ENCODE results near the gene MIDN.

MIDN gene

DNA sequence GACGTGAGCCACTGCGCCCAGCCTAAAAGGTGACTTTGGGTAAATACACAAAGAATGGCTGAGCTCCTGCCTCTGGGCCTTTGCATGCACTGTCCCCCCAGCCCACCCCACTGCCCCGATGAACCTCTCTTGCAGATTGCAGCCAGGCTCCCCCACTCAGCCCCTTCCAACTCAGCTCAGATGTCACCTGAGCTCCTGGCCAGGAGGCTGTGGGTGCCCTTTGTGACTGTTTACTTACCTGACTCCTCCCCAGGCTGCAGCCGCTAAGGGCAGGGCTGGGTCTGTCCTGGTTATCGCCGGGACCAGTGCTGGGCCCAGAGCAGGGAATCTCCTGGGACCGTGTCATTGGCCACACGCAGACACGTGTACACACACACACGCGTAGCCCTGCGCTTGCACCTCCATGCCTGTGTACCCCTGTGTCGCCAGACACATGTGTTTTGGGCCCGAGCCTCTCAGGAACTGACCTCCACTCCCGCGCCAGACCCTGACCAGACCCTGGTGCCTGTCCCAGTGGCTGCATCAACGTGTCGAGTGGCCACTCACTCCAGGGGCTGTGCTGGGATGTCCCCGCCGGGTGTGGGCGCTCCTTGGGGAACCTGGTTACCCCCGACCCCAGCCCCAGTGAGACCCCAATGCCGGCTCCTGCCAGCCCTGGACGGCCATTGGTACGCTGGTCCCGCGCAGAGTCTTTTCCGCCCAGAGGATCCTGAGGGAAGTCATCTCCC, 56.0 kb downstream of the MIDN start:
- ChIA-PET POLR2A (interaction anchor here (0.8 to 1.5 kb wide), 2 partner anchors 29 to 35 kb away, joined by 3 to 7 read pairs; partner anchors contain the start of genes CIRBP and FAM174C), CTCF (interaction anchor here (0.6 kb wide), 1 partner anchor 60 kb away, joined by 3 read pairs; no protein-coding TSS in a partner anchor)
- H3K27ac ChIP-seq (ENCODE audit: extremely low read depth, low read depth, low read length): no peak overlapping the region
- H3K4me1 ChIP-seq (ENCODE audit: control insufficient read depth, insufficient read depth, low read length): no peaks in the 10 kb centered on the region
- TF ChIP-seq ZNF692 (tag by site-specific recombination; IDR thresholded peaks at IDR 0.05) (no peak), ATF2 (tag by site-specific recombination; IDR thresholded peaks at IDR 0.05; ENCODE audit: low read depth) (no peak), ZBTB44 (tag by site-specific recombination; IDR thresholded peaks at IDR 0.05) (no peak), ZNF585B (tag by site-specific recombination; IDR thresholded peaks at IDR 0.05) (no peak), ZNF623 (tag by site-specific recombination; IDR thresholded peaks at IDR 0.05) (peak; percentile 88), ZNF624 (tag by site-specific recombination; IDR thresholded peaks at IDR 0.05) (no peak), ZNF449 (tag by site-specific recombination; IDR thresholded peaks at IDR 0.05) (no peak), ZNF558 (tag by site-specific recombination; IDR thresholded peaks at IDR 0.05) (no peak), ZNF843 (tag by site-specific recombination; IDR thresholded peaks at IDR 0.05) (no peak), ZNF555 (tag by site-specific recombination; conservative IDR thresholded peaks at IDR 0.05) (no peak), ZNF792 (tag by site-specific recombination; IDR thresholded peaks at IDR 0.05) (no peak), PATZ1 (tag by site-specific recombination; IDR thresholded peaks at IDR 0.05) (0 out of 2 replicates have a peak, but pooled peaks have one; percentile 20), ZNF416 (tag by site-specific recombination; IDR thresholded peaks at IDR 0.05) (no peak), ZNF513 (tag by site-specific recombination; IDR thresholded peaks at IDR 0.05) (no peak)
- TF ChIP-seq, protein P1, sequence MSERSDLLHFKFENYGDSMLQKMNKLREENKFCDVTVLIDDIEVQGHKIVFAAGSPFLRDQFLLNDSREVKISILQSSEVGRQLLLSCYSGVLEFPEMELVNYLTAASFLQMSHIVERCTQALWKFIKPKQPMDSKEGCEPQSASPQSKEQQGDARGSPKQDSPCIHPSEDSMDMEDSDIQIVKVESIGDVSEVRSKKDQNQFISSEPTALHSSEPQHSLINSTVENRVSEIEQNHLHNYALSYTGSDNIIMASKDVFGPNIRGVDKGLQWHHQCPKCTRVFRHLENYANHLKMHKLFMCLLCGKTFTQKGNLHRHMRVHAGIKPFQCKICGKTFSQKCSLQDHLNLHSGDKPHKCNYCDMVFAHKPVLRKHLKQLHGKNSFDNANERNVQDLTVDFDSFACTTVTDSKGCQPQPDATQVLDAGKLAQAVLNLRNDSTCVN (tag by site-specific recombination; optimal IDR thresholded peaks at IDR 0.05): no peak
- H3K4me3 ChIP-seq (ENCODE audit: low read depth, low read length): no peak overlapping the region
- H3K36me3 ChIP-seq (ENCODE audit: control insufficient read depth in 2 of 2, insufficient read depth in 1 of 2, low read length in 2 of 2): no peaks in the 10 kb centered on the region
- H3K9me3 ChIP-seq (ENCODE audit: control insufficient read depth, insufficient read depth, low read depth, low read length): no peaks in the 10 kb centered on the region
